ENCODE data around the gene HSPD1. TPM values are rescaled to one million over a fixed set of nuclear protein-coding genes. Genes with fewer than 3 reads are reported as not detected.

HSPD1 gene
- total and polyA plus RNA-seq, 12 donors = 83.5 to 176 (median 135) TPM

GRCh38 chr2:197446844-197447243 lies 52.8 kb downstream of the HSPD1 start:
- H3K36me3 ChIP-seq = no peaks in the 10 kb centered on the region
- DNase-seq (no peak), ATAC-seq (no peak)
- no peaks in the 10 kb centered on the region for H3K9me3 ChIP-seq
- no peaks in the 10 kb centered on the region for H3K27me3 ChIP-seq
- TF ChIP-seq CTCF (IDR thresholded peaks at IDR 0.05) = no peak
- no peak overlapping the region for H3K4me3 ChIP-seq
- intact Hi-C loops (cut with DNase I) = no loop called here
- peaks cover 0 to 18% (median 0%) of the 10 kb centered on the region in 9 donors for H3K4me1 ChIP-seq
- H3K27ac ChIP-seq = no peak overlapping the region

DNA sequence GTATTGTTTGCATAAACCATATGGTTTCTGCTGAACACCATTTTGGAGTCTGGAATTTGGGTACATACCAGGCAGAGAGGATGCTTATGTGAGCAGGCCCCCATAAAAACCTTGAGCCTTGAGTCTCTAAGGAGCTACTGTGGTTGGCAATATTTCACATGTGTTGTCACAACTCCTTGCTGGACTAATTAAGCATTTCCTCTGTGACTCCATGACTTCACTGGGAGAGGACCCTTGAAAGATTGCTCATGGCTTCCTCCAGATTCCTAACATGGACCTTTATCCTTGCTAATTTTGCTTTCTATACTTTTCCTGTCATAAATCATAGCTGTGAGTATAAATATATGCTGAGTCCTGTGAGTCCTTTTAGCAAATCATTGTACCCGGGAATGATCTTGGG lies 53.9 kb downstream of the HSPD1 start:
- Histone ChIP-seq H3K4me1 (peaks cover 0 to 18% (median 0%) of the 10 kb centered on the region in 9 donors), H3K27ac (no peak overlapping the region), H3K4me3 (no peak overlapping the region), H3K27me3 (no peaks in the 10 kb centered on the region), H3K36me3 (no peaks in the 10 kb centered on the region), H3K9me3 (no peaks in the 10 kb centered on the region)
- ATAC-seq (no peak), DNase-seq (no peak)
- 88 to 90% methylated on average over 1 of the region's 1 CpG for WGBS, 2 donors
- no peak for TF ChIP-seq CTCF (IDR thresholded peaks at IDR 0.05)
- intact Hi-C loops (cut with DNase I) = no loop called here

GRCh38 chr2:197442857-197443256 lies 56.8 kb downstream of the HSPD1 start:
- TF ChIP-seq CTCF (IDR thresholded peaks at IDR 0.05) = no peak
- H3K4me3 ChIP-seq = no peak overlapping the region
- no peaks in the 10 kb centered on the region for H3K36me3 ChIP-seq
- ATAC-seq (peak in 4 of 8 donors; percentile 45 to 58 (median 51)), DNase-seq (no peak)
- intact Hi-C loops (cut with DNase I) = no loop called here
- H3K4me1 ChIP-seq = peaks cover 0 to 18% (median 0%) of the 10 kb centered on the region in 9 donors
- WGBS, 2 donors = 62 to 71% methylated on average over 5 of the region's 5 CpGs
- H3K9me3 ChIP-seq = no peaks in the 10 kb centered on the region
- H3K27ac ChIP-seq = peak overlapping the region in 3 of 10 donors; percentile 46 to 70 (median 56)
- H3K27me3 ChIP-seq = no peaks in the 10 kb centered on the region

- Histone ChIP-seq H3K27ac (no peak overlapping the region), H3K27me3 (no peaks in the 10 kb centered on the region), H3K4me3 (no peak overlapping the region), H3K4me1 (peaks cover 8 to 29% (median 23%) of the 10 kb centered on the region in 9 donors), H3K36me3 (no peaks in the 10 kb centered on the region), H3K9me3 (no peaks in the 10 kb centered on the region)
- no peak for ATAC-seq
- no peak for TF ChIP-seq CTCF (IDR thresholded peaks at IDR 0.05)
- WGBS, 2 donors = 96 to 98% methylated on average over 2 of the region's 2 CpGs
- DNase-seq = no peak
- intact Hi-C loops (cut with DNase I) = loop anchor here in 4 of 10 donors (10.0 kb wide), 2 partner anchors 57 to 267 kb away; partner anchors contain the start of genes HSPD1 (in 2 of the 4) and MARS2 (in 2 of the 4)
These were observed 62.3 kb downstream of the HSPD1 start for GRCh38 chr2:197437380-197437779.

Other genes starting within 250 kb of the HSPD1 start
- gene ANKRD44, start 189.1 kb downstream of the HSPD1 start, total RNA-seq = 10 to 100 TPM in 1 of 10 donors, 1 to 10 TPM in 9; 4.2 to 20.1 (median 7.3) TPM
- gene ANKRD44, start 189.1 kb downstream of the HSPD1 start, polyA plus RNA-seq = 1 to 10 TPM; 1.1 to 2.3 TPM
- gene SF3B1, start 64.8 kb downstream of the HSPD1 start, total RNA-seq = 100 to 1,000 TPM; 132 to 162 (median 151) TPM
- gene SF3B1, start 64.8 kb downstream of the HSPD1 start, polyA plus RNA-seq = 100 to 1,000 TPM; 103 to 206 TPM
- 10 to 100 TPM; 25.5 to 44.1 (median 33.0) TPM for gene COQ10B, start 46.3 kb downstream of the HSPD1 start, total RNA-seq
- 10 to 100 TPM; 19.8 to 29.0 TPM for gene COQ10B, start 46.3 kb downstream of the HSPD1 start, polyA plus RNA-seq
- gene HSPE1, start 539 bp upstream of the HSPD1 start, total RNA-seq = 100 to 1,000 TPM in 6 of 10 donors, 10 to 100 TPM in 4; 73.7 to 157 (median 103) TPM
- gene HSPE1, start 539 bp upstream of the HSPD1 start, polyA plus RNA-seq = 100 to 1,000 TPM; 202 to 217 TPM
- 10 to 100 TPM; 20.9 to 43.2 (median 30.5) TPM for gene MOB4, start 16.2 kb upstream of the HSPD1 start, total RNA-seq
- 10 to 100 TPM; 17.2 to 31.9 TPM for gene MOB4, start 16.2 kb upstream of the HSPD1 start, polyA plus RNA-seq
- 1 to 10 TPM; 1.2 to 8.4 (median 3.7) TPM for gene RFTN2, start 175.7 kb upstream of the HSPD1 start, total RNA-seq
- gene RFTN2, start 175.7 kb upstream of the HSPD1 start, polyA plus RNA-seq = 1 to 10 TPM; 2.0 TPM
- 10 to 100 TPM in 1 of 10 donors, 1 to 10 TPM in 9; 5.0 to 11.5 (median 7.7) TPM for gene MARS2, start 205.5 kb upstream of the HSPD1 start, total RNA-seq
- 1 to 10 TPM; 1.2 to 5.0 TPM for gene MARS2, start 205.5 kb upstream of the HSPD1 start, polyA plus RNA-seq